Skeletal muscle satellite cell (primary cell): ENCODE results near the gene RAB3C.
"Not testable (repeated sequence)": the region's sequence is repeated elsewhere in the genome, so short reads cannot be mapped to it uniquely, and the experiment has no call there.

Experiments used
- H3K27me3 ChIP-seq: 2 replicates; pipeline ENCODE4 v1.7.0; 2013; ENCODE audit warnings: low read length; ENCODE audit not compliant: control insufficient read depth, insufficient read depth
- H3K36me3 ChIP-seq: 2 replicates; pipeline ENCODE4 v1.7.0; 2013; ENCODE audit warnings: mild to moderate bottlenecking, control low read depth, low read length; ENCODE audit not compliant: insufficient read depth
- H3K4me1 ChIP-seq: 2 replicates; pipeline ENCODE4 v1.7.0; 2013; ENCODE audit warnings: low read length; ENCODE audit not compliant: control insufficient read depth, insufficient read depth
- H3K4me2 ChIP-seq: 2 replicates; pipeline ENCODE4 v1.7.0; 2013; ENCODE audit warnings: mild to moderate bottlenecking, low read length
- H3K4me3 ChIP-seq: 2 replicates; pipeline ENCODE4 v1.7.0; 2013; ENCODE audit warnings: low read length
- H3K9ac ChIP-seq: 2 replicates; pipeline ENCODE4 v1.7.0; 2013; ENCODE audit warnings: mild to moderate bottlenecking, low read depth, low read length, moderate library complexity
- H3K9me3 ChIP-seq: replicated peaks from 2 replicates; pipeline ENCODE4 v1.7.0; 2013; ENCODE audit warnings: mild to moderate bottlenecking, control low read depth, low read length

The RAB3C gene

DNA sequence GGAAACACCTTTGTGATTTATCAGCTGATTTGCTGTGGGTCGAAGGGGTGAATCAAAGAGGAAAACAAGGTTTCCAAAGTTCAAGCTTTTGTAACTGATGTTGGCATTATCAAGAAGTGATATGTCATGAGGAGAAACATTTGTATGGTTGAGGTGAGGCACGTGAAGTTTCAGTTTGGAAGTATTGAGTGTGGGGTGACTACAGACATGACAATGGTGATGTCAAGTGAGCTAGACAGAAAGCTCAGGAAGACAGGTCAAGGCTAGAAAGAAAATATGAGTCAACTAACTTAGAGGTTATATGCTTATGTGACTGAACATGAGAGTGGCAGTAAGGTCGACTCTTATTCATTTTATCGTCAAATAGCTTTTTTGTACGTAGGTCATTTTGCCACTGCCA, 99.1 kb downstream of the RAB3C start:
- H3K36me3 ChIP-seq = no peaks in the 10 kb centered on the region
- H3K27me3 ChIP-seq = no peaks in the 10 kb centered on the region
- no peaks in the 10 kb centered on the region for H3K9me3 ChIP-seq
- H3K4me3 ChIP-seq = no peak overlapping the region
- H3K4me1 ChIP-seq = no peaks in the 10 kb centered on the region
- no peak overlapping the region for H3K4me2 ChIP-seq
- H3K9ac ChIP-seq = no peak overlapping the region

DNA sequence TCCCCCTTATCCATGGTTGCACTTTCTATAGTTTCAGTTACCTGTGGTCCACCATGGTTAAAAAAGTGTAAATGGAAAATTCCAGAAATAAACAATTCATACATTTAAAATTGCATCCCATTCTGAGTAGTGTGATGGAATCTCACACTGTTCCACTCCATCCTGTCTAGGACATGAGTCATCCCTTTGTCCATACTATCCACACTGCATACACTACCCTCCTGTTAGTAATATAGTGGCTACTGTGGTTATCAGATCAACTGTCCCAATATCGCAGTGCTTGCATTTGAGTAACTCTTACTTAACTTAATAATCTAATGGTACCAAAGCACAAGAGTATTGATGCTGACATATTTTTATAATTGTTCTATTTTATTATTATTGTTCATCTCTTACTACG, 100.7 kb downstream of the RAB3C start:
- no peak overlapping the region for H3K4me2 ChIP-seq
- H3K36me3 ChIP-seq = no peaks in the 10 kb centered on the region
- no peaks in the 10 kb centered on the region for H3K9me3 ChIP-seq
- H3K27me3 ChIP-seq = peaks cover 3% of the 10 kb centered on the region
- no peaks in the 10 kb centered on the region for H3K4me1 ChIP-seq
- H3K4me3 ChIP-seq = no peak overlapping the region
- H3K9ac ChIP-seq = no peak overlapping the region

DNA sequence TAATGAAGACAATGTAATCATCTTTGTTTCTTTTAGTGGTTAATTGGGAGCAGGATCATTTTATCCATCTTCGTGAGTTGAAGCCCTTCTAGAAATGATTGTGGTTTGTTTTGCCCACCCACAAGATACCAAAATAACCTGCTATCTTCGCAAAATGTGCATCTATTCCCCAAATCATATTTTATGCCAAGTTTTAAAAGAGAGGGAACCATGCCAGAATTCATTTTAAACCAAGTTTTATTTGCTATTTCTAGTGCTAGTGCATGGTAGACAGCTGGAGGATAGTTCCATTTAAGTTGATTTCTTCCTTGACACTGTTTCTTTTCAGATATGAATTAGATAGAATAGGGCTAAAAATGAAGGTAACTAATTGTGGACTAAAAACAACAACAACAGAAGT, 104.2 kb downstream of the RAB3C start:
- Histone ChIP-seq H3K4me1 (no peaks in the 10 kb centered on the region), H3K9ac (no peak overlapping the region), H3K27me3 (peaks cover 6% of the 10 kb centered on the region), H3K36me3 (no peaks in the 10 kb centered on the region), H3K4me3 (no peak overlapping the region), H3K9me3 (no peaks in the 10 kb centered on the region), H3K4me2 (no peak overlapping the region)

- Histone ChIP-seq H3K27me3 (peaks cover 6% of the 10 kb centered on the region), H3K36me3 (no peaks in the 10 kb centered on the region), H3K4me2 (no peak overlapping the region), H3K9me3 (no peaks in the 10 kb centered on the region), H3K9ac (no peak overlapping the region), H3K4me3 (no peak overlapping the region), H3K4me1 (no peaks in the 10 kb centered on the region)
Observed at GRCh38 chr5:58687595-58687994, 104.7 kb downstream of the RAB3C start.

- not testable (repeated sequence) for H3K9me3 ChIP-seq, H3K4me2 ChIP-seq, H3K36me3 ChIP-seq, H3K27me3 ChIP-seq, H3K9ac ChIP-seq, H3K4me3 ChIP-seq, H3K4me1 ChIP-seq
Observed at GRCh38 chr5:58699088-58699761, 116.3 kb downstream of the RAB3C start.

GRCh38 chr5:58699762-58700118, 116.9 kb downstream of the RAB3C start:
- H3K36me3 ChIP-seq = no peaks in the 10 kb centered on the region
- no peaks in the 10 kb centered on the region for H3K4me1 ChIP-seq
- no peak overlapping the region for H3K4me2 ChIP-seq
- H3K9me3 ChIP-seq = no peaks in the 10 kb centered on the region
- H3K4me3 ChIP-seq = no peak overlapping the region
- H3K9ac ChIP-seq = no peak overlapping the region
- H3K27me3 ChIP-seq = no peaks in the 10 kb centered on the region

DNA sequence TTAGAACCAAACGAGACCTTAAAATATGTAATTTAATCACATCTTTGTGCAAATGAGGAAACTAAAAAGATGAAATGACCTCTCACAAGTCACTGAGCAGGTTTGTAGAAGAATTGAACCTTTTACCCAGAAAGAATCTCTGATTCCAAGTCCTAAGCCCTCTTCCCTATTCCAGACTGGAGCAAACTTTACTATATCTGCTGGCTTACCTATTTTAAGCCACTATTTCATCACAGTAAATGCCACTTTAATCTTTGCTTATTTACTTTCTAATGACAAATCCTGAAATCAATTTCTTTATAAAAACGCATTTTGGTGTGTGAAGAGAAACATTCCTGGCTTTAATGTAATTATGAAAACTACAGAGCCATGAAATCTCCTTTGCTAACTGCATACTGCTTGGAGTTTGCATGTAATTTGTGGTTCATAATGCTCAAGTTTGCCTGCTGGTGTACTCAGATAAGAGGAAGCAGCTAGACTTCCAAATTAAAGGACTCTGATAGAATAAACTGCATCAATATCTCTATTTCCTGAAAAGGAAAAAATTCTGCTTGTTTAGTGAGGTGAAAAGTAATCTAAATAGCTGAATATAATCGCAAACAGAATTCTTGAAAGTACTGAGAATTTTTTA, 121.2 kb downstream of the RAB3C start:
- Histone ChIP-seq H3K9ac (no peak overlapping the region), H3K9me3 (no peaks in the 10 kb centered on the region), H3K36me3 (no peaks in the 10 kb centered on the region), H3K4me1 (no peaks in the 10 kb centered on the region), H3K4me2 (no peak overlapping the region), H3K27me3 (peaks cover 16% of the 10 kb centered on the region), H3K4me3 (no peak overlapping the region)

GRCh38 chr5:58706736-58707135, 123.9 kb downstream of the RAB3C start:
- H3K9me3 ChIP-seq = no peaks in the 10 kb centered on the region
- no peaks in the 10 kb centered on the region for H3K36me3 ChIP-seq
- H3K4me2 ChIP-seq = no peak overlapping the region
- peaks cover 16% of the 10 kb centered on the region for H3K27me3 ChIP-seq
- H3K9ac ChIP-seq = no peak overlapping the region
- H3K4me1 ChIP-seq = no peaks in the 10 kb centered on the region
- no peak overlapping the region for H3K4me3 ChIP-seq

DNA sequence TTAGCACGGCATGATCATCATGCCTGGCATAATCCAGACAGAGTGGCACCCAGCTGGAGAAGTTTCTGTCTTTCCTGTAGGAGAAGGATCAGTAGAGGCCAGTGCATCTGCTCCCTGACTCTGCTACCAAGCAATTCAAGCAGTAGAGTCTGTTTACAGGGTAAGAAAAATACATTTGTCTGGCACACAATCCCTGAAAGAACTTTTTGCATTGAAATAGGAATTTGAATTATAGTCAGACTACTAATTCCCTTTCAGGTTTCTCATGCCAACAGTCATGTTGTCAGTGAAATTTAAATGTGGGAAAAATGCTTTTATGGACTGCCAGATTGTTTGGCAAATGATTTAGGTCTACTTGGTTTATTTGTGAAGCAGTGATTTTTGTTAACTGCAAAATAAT, 125.6 kb downstream of the RAB3C start:
- no peaks in the 10 kb centered on the region for H3K4me1 ChIP-seq
- no peak overlapping the region for H3K4me3 ChIP-seq
- H3K9me3 ChIP-seq = no peaks in the 10 kb centered on the region
- peaks cover 16% of the 10 kb centered on the region for H3K27me3 ChIP-seq
- no peaks in the 10 kb centered on the region for H3K36me3 ChIP-seq
- no peak overlapping the region for H3K4me2 ChIP-seq
- H3K9ac ChIP-seq = no peak overlapping the region

- H3K4me1 ChIP-seq, H3K4me2 ChIP-seq, H3K36me3 ChIP-seq, H3K9ac ChIP-seq, H3K4me3 ChIP-seq, H3K9me3 ChIP-seq: not testable (repeated sequence)
- H3K27me3 ChIP-seq = peaks cover 16% of the 10 kb centered on the region
Observed at GRCh38 chr5:58710425-58710824, 127.5 kb downstream of the RAB3C start.

DNA sequence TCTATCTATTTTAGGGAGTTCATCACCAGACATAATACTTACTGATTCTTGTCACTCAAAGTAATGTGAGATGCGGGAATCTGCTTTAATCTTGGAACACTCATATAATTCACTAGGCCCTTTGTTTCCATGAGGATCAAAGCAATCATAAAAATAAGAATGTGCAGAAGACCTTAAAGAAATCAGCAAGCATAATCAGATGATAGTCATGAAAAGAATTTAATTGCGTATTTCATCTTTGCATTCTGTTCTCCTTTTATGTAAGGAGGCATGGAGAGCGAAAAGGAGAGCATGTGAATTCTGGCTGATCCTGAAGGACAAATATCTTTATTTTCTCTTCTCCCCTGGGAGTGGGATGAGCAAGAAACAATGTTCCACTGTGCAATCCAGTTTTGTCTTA, 128.0 kb downstream of the RAB3C start:
- H3K4me2 ChIP-seq = no peak overlapping the region
- peaks cover 16% of the 10 kb centered on the region for H3K27me3 ChIP-seq
- H3K4me1 ChIP-seq = no peaks in the 10 kb centered on the region
- H3K9ac ChIP-seq = no peak overlapping the region
- H3K36me3 ChIP-seq = no peaks in the 10 kb centered on the region
- no peak overlapping the region for H3K4me3 ChIP-seq
- no peaks in the 10 kb centered on the region for H3K9me3 ChIP-seq

DNA sequence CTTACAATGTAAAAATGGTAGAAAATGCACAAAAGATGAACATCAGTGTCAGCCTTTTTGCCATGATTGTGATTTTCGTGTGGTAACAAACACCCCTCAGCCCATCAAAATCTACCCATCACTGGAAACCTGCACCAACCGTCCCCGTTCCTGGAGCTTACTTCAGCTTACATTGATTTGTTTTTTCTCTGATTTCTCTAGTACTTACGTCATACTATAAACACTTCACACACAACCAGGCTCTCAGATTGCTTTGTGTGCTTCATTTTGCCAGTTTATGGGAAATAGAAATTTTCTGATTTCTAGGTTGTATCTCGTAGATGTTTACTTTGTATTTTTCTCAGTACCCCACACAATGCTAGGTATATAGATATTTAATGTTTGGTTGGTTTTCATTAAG, 129.1 kb downstream of the RAB3C start:
- Histone ChIP-seq H3K27me3 (peaks cover 7% of the 10 kb centered on the region), H3K4me3 (no peak overlapping the region)

More for the DNA sequence above, 129.1 kb downstream of the RAB3C start:
- Histone ChIP-seq H3K4me1 (no peaks in the 10 kb centered on the region), H3K9ac (no peak overlapping the region), H3K4me2 (no peak overlapping the region), H3K36me3 (no peaks in the 10 kb centered on the region), H3K9me3 (no peaks in the 10 kb centered on the region)
